Retina (tissue), 1 donor: ENCODE results near the gene ST6GALNAC4.
"Not testable (repeated sequence)": the region's sequence is repeated elsewhere in the genome, so short reads cannot be mapped to it uniquely, and the experiment has no call there.

Experiments used
- DNase-seq: peaks from one replicate; pipeline ENCODE4 v3.0.0-alpha.2; 2016

The ST6GALNAC4 gene

DNA sequence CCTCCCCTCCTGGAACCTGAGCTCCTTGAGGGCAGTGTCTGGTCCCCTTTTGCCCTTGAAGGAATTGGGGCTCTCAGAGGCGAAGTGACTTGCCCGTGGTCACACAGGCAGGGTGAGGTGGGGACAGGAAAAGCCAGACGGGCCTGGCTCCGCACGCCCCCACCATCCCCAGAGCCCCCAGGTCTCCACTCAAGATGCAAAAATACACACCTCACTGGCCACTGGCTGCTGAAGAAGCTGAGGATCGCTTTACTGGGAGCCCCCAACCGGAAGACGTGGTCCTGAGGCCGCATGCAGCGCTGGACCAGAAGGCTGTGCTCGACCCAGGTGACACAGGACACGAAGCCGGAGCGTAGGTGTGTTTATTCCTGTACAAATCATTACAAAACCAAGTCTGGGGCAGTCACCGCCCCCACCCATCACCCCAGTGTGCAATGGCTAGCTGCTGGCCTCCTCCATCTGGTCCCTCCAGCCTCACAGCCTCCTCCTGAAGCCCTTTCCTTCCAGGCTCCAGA is 31.8 kb downstream of the ST6GALNAC4 start:
- DNase-seq, result no peak

GRCh38 chr9:127884427-127884911 is 32.4 kb downstream of the ST6GALNAC4 start:
- DNase-seq, result no peak

DNA sequence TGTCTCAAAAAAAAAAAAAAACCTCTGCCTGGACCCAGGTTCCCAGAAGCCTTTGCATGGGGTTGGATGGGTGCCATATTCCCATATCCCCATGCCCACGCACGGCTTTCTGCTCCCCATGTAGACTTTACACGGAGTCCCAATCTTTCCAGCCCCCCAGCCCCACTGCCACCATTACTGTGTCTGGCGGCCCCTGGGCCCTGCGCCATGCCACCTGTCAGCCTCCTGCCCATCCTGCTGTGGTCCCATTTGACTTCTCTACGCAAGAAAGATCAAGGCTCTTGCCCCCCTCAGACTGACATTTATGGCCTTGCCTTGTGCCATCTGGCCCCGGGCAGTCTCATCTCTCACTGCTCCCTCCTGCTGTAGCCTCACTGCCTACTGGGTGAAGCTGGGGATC is 32.9 kb downstream of the ST6GALNAC4 start:
- no peak for DNase-seq

DNA sequence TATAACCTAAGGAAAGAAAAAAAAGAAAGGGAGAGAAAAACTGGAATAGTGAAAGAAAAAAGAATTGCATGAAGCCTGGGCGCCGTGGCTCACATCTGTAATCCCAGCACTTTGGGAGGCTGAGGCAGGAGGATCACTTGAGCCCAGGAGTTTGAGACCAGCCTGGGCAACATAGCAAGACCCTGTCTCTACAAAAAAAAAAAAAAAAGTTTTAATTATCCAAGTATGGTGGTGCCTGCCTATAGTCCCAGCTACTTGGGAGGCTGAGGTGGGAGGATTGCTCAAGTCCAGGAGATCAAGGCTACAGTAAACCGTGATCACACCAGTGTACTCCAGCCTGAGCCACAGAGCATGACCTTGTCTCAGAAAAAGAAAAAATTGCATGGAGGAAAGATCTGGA is 35.1 kb downstream of the ST6GALNAC4 start:
- DNase-seq, result not testable (repeated sequence)

DNA sequence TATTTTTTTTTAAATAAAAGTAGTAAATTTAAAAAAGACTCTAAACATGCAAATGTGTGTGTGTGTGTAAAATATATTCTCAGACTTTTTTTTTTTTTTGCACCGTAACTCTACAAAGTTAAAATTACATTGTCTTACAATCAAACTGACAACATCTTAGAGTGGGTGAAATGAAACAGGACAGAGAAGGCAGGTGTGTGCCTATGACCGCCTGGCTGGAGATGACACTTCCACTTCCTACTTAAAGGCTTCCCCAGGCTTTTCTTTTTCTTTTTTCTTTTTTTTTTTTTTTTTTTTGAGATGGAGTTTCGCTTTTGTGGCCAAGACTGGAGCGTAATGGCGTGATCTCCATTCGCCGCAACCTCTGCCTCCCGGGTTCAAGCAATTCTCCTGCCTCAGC is 36.7 kb downstream of the ST6GALNAC4 start:
- DNase-seq, result no peak

- no peak for DNase-seq
These were observed 38.0 kb downstream of the ST6GALNAC4 start for GRCh38 chr9:127878652-127879390.

GRCh38 chr9:127878001-127878651 is 38.7 kb downstream of the ST6GALNAC4 start:
- no peak for DNase-seq

DNA sequence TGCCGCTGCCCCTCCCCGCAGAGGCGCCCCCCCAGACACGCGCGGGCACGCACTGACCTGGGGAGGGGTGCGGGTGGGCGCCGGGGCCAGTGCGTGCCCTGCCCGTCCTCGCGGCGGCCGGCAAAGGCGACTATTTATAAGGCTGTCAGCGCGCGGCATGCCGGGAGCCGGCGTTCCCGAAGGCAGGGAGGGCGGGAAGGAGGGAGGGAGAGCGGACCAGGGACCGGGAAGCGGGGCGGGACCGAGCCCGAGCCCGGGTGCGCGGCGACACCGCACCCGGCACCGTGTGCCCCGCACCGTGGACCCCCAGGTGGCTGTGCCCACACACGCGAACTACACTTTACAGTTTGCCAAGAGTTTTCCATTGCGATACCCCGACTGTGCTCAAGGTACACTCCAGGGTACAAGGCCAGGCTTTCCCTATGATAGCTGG is 39.3 kb downstream of the ST6GALNAC4 start, which contains the start of gene AK1:
Gene AK1 (minus strand): TSS at position 110 of the 433 bp plus-strand sequence. CDS start 3,058 bp downstream, outside the sequence.
- DNase-seq, result peak; percentile 79

DNA sequence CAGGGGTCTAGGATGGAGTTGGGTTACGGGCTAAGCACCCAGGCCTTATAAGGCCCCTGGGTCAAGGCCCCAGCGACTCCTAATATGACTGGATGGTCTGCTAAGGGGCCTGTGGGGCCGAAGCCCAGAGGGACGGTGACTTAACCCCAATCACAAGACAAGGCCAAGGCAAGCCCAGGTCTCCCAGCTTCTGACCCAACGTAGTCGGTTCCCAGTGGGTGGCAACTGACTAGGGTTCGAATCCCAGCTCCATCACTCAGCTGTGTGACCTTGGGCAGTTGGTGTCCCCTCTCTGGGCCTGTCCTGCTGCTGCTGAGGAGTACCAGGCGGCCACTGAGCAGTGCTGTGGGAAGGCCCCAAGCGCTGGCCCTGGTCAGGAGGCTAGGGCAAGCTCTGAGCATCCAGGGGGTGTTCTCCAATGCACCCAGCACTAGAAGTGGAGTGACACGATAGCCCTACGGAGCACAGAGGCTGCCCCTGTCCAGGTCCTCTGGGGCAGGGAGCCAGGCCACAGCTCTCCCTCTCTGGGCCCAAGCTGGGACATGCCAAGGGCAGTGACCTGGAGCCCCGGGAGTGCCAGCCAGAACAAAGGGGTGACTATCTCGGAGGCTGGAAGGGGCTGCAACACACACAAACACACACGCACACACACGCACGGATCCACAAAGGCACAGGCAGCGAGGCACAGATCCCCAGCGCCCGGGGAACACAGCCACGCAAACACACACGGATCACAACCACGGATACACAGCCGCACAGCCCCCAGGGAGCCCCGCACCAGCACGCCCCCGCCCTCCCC is 39.9 kb downstream of the ST6GALNAC4 start:
- DNase-seq, result peak; percentile 63

GRCh38 chr9:127876026-127876763 is 40.6 kb downstream of the ST6GALNAC4 start:
- no peak for DNase-seq

- no peak for DNase-seq
These were observed 41.4 kb downstream of the ST6GALNAC4 start for GRCh38 chr9:127875306-127875966.

DNA sequence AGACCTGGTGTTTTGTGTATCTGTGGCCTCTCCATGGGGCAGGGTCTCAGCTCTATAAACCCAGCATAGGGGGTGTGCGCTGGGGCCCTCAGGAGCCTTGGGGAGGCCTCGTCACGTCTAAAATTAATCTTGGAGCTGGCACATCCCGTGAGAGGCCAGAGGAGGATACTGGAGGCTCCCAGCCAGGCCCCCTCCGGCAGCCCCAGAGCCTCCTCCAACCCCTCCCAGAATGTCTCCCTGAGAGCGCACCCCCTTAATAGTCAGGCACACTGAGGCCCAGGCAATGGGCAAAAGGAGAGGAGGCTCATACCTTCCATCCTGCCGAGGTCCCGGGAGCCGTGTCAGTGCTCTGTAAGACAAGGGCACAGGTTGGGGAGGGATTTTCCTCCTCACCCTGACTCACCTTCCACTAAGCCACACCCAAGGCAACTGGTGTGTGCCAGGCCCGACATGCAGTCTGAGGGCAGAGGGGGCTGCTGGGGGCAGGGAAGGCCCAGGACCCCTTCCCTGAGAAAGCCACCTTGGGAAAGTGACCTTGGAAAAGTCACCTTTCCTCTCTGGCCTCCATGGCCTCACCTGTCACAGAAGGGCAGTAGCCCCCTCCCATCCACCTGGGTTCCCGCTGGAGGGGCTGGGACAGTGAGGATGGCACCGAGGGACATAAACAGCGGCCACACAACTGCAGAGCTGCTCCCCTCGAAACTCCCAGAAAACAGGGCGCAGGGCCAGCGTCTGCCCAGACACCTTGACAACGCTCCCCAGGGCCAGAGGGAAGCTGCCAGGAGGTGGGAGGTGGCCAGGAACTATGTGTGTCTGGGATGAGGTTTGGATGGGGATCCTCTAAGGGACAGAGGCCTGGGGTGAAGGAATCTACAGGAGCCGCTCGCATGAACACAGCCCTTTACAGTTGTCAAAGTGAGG is 42.3 kb downstream of the ST6GALNAC4 start:
- DNase-seq, result no peak

DNA sequence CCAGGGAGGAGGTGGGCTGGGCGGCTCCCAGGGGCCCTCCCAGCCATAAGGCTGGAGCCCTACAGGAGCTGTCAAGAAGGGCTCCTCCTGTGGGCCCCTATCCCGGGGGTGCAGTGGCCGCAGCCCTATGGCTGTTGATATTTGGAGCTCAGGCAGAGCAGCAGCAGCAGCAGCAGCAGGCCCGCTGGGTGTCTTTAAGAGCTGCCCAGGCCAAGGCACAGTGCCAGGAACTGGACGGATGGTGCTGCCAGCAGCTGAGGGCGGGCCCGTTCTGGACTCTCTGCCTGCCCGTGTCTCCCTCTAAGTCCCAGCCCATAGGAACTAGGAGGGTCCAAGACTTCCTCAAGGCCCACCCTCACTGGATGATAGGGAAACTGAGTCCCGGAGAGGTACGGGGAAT is 43.0 kb downstream of the ST6GALNAC4 start:
- DNase-seq, result no peak

DNA sequence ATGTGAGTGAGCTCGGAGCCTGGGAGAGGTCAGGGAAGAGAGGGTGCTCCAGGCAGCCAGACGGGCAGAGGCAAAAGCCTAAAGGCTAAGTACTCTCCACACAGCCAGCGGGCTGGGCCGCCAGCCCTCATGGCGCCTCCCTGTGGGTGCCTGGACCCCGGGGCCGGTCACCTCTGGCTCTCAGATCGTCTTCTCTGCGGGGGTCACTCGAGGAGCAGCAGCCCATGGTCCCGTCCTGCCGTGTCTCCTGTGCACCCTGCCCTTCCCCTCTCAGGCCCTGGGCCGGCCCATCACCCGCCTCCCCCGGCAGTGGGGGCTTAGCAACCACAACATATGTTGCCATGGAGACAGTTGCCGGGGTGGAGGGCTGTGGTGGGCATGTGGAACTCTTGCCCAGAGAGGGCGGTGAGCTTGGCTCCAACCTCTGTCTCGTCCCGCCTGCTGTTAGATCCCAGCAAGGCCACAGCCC is 43.6 kb downstream of the ST6GALNAC4 start:
- DNase-seq, result peak; percentile 84

DNA sequence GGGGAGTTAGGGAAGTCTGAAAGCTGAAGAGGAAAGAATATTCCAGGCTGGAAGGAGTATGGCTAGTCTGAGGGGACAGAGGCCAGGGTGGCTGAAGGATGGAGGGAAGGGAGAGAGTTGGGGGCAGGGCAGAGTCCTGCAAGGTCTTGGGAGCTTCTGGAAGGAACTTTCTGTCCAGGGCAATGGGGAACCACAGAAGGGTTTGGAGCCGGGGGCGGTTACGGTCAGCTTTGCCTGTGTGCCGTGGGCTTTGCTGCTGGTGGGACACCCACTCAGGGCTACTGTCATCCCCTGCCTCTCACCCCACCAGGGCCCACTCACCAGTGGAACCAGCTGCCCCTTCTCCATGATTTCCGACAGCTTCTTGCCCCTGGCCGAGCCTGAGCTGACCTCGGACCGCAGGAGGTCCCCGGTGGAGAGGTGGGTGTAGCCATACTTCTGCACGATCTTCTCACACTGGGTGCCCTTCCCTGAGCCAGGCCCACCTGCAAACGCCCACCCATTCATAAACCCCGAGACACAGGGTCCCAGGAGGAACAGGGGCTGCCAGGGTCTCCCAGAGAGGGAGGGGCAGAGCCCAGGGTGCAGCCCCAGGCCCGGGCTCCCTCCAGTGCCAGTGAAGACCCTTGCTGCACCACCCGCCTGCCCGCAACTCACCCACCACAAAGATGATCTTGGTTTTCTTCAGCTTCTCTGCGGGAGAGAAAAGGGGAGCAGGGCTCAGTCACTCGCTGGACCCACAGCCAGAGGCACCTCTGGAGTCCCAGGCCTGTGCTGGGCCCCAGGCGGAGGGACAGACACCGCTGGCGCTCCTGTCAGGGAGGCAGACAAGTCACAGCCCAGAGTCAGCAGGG is 44.2 kb downstream of the ST6GALNAC4 start:
- no peak for DNase-seq

GRCh38 chr9:127871531-127871930 is 45.3 kb downstream of the ST6GALNAC4 start:
- no peak for DNase-seq

GRCh38 chr9:127870887-127871286 is 46.0 kb downstream of the ST6GALNAC4 start:
- DNase-seq, result no peak

GRCh38 chr9:127870153-127870491 is 46.7 kb downstream of the ST6GALNAC4 start:
- not testable (repeated sequence) for DNase-seq

- DNase-seq, result peak; percentile 84
These were observed 47.3 kb downstream of the ST6GALNAC4 start for GRCh38 chr9:127869310-127870152.
